H9 (cell line): ENCODE measurements around the gene ESPNL. TPM values are rescaled to one million over a fixed set of nuclear protein-coding genes. Genes with fewer than 3 reads are reported as not detected.

Experiments used
- DNase-seq: peaks from one replicate; pipeline ENCODE4 v3.0.0-alpha.2; 2017
- H2AFZ ChIP-seq: one replicate; pipeline ENCODE4 v1.6.1; 2013; ENCODE audit warnings: mild to moderate bottlenecking, low read length, control low read depth, moderate library complexity
- H2AK5ac ChIP-seq: 2 replicates; pipeline ENCODE4 v1.6.1; 2013; ENCODE audit warnings: low read length, control low read depth, mixed read lengths; ENCODE audit not compliant: insufficient read length
- H2BK120ac ChIP-seq: one replicate; pipeline ENCODE4 v1.6.1; 2013; ENCODE audit warnings: low read depth, mild to moderate bottlenecking, low read length, control low read depth, inconsistent platforms; ENCODE audit not compliant: poor library complexity, severe bottlenecking
- H2BK12ac ChIP-seq: 2 replicates; pipeline ENCODE4 v1.6.1; 2013; ENCODE audit warnings: low read length, control low read depth, mixed read lengths, low read depth; ENCODE audit not compliant: insufficient read length
- H2BK15ac ChIP-seq: 2 replicates; pipeline ENCODE4 v1.6.1; 2013; ENCODE audit warnings: low read depth, low read length, control low read depth
- H2BK20ac ChIP-seq: one replicate; pipeline ENCODE4 v1.6.1; 2013; ENCODE audit warnings: low read depth, mild to moderate bottlenecking, low read length, control low read depth, inconsistent platforms; ENCODE audit not compliant: poor library complexity, severe bottlenecking
- H2BK5ac ChIP-seq: 2 replicates; pipeline ENCODE4 v1.6.1; 2013; ENCODE audit warnings: low read length, control low read depth, mixed read lengths; ENCODE audit not compliant: insufficient read length
- H3K14ac ChIP-seq: 2 replicates; pipeline ENCODE4 v1.6.1; 2013; ENCODE audit warnings: low read length, control low read depth; ENCODE audit not compliant: insufficient read depth
- H3K18ac ChIP-seq: 2 replicates; pipeline ENCODE4 v1.6.1; 2013; ENCODE audit warnings: low read depth, mild to moderate bottlenecking, mixed read lengths, low read length, control low read depth; ENCODE audit not compliant: insufficient read length
- H3K23ac ChIP-seq: 2 replicates; pipeline ENCODE4 v1.6.1; 2013; ENCODE audit warnings: low read length, control low read depth, mixed read lengths, low read depth; ENCODE audit not compliant: insufficient read length
- H3K23me2 ChIP-seq: 2 replicates; pipeline ENCODE4 v1.6.1; 2013; ENCODE audit warnings: low read depth, mild to moderate bottlenecking, mixed read lengths, low read length, control low read depth; ENCODE audit not compliant: insufficient read length, poor library complexity, severe bottlenecking
- H3K27ac ChIP-seq: 2 replicates; pipeline ENCODE4 v1.5.1; 2013; ENCODE audit warnings: low read length, control low read depth, mixed read lengths, low read depth; ENCODE audit not compliant: insufficient read length
- H3K27me3 ChIP-seq: 2 replicates; pipeline ENCODE4 v1.6.1; 2013; ENCODE audit warnings: low read length, control low read depth, inconsistent platforms; ENCODE audit not compliant: insufficient read depth
- H3K4ac ChIP-seq: 2 replicates; pipeline ENCODE4 v1.6.1; 2013; ENCODE audit warnings: low read depth, mild to moderate bottlenecking, control low read depth, inconsistent platforms, low read length, moderate library complexity
- H3K4me1 ChIP-seq: 2 replicates; pipeline ENCODE4 v1.6.1; 2013; ENCODE audit warnings: low read length, control low read depth, inconsistent platforms; ENCODE audit not compliant: insufficient read depth
- H3K4me2 ChIP-seq: 2 replicates; pipeline ENCODE4 v1.6.1; 2013; ENCODE audit warnings: low read length, control low read depth, mixed read lengths; ENCODE audit not compliant: insufficient read length, insufficient read depth
- H3K56ac ChIP-seq: 2 replicates; pipeline ENCODE4 v1.6.1; 2013; ENCODE audit warnings: low read depth, mild to moderate bottlenecking, mixed read lengths, low read length, control low read depth; ENCODE audit not compliant: insufficient read length
- H3K79me1 ChIP-seq: 2 replicates; pipeline ENCODE4 v1.6.1; 2013; ENCODE audit warnings: low read depth, mild to moderate bottlenecking, moderate library complexity, low read length, control low read depth, inconsistent platforms; ENCODE audit not compliant: insufficient read depth, poor library complexity, severe bottlenecking
- H3K79me2 ChIP-seq: 2 replicates; pipeline ENCODE4 v1.6.1; 2013; ENCODE audit warnings: low read length, control low read depth, inconsistent platforms; ENCODE audit not compliant: insufficient read depth
- H3K9ac ChIP-seq: 2 replicates; pipeline ENCODE4 v1.6.1; 2013; ENCODE audit warnings: low read length, control low read depth, mixed read lengths; ENCODE audit not compliant: insufficient read length; ENCODE audit errors: extremely low read depth
- H3K9me3 ChIP-seq: one replicate; pipeline ENCODE4 v1.6.1; 2013; ENCODE audit warnings: low read depth, low read length, inconsistent platforms; ENCODE audit not compliant: control insufficient read depth
- H3T11ph ChIP-seq: one replicate; pipeline ENCODE4 v1.6.1; 2013; ENCODE audit warnings: mild to moderate bottlenecking, low read length, control low read depth, inconsistent platforms
- H4K20me1 ChIP-seq: one replicate; pipeline ENCODE4 v1.6.1; 2013; ENCODE audit not compliant: control insufficient read depth, insufficient read length, insufficient read depth
- H4K5ac ChIP-seq: 2 replicates; pipeline ENCODE4 v1.6.1; 2013; ENCODE audit warnings: low read depth, mild to moderate bottlenecking, mixed read lengths, low read length, control low read depth; ENCODE audit not compliant: insufficient read length
- H4K8ac ChIP-seq: replicated peaks from 2 replicates; pipeline ENCODE4 v1.6.1; 2013; ENCODE audit warnings: low read length, control low read depth, mixed read lengths, low read depth; ENCODE audit not compliant: insufficient read length
- H4K91ac ChIP-seq: 2 replicates; pipeline ENCODE4 v1.6.1; 2013; ENCODE audit warnings: low read depth, mild to moderate bottlenecking, moderate library complexity, mixed read lengths, low read length, control low read depth; ENCODE audit not compliant: insufficient read length
- H3K27ac Mint-ChIP-seq, 3 experiments: 2 replicates in 2 of 3; 3 replicates in 1 of 3; pipeline ENCODE4 v1.8.0; 2020 to 2021; ENCODE audit warnings: mixed read lengths in 3 of 3, mild to moderate bottlenecking in 1 of 3, moderate library complexity in 1 of 3
- H3K27me3 Mint-ChIP-seq: 2 replicates; pipeline ENCODE4 v1.8.0; 2021; ENCODE audit warnings: low read depth, mild to moderate bottlenecking, moderate library complexity, mixed read lengths
- H3K36me3 Mint-ChIP-seq, 3 experiments: 2 replicates in 2 of 3; 3 replicates in 1 of 3; pipeline ENCODE4 v1.8.0; 2020 to 2021; ENCODE audit warnings: low read depth in 3 of 3, mixed read lengths in 3 of 3; ENCODE audit not compliant: insufficient read depth in 1 of 3
- H3K4me1 Mint-ChIP-seq, 2 experiments: 2 replicates each; pipeline ENCODE4 v1.8.0; 2020; ENCODE audit warnings: mixed read lengths in 2 of 2
- H3K4me3 Mint-ChIP-seq, 2 experiments: 2 replicates in 1 of 2; 3 replicates in 1 of 2; pipeline ENCODE4 v1.8.0; 2020 to 2021; ENCODE audit warnings: mild to moderate bottlenecking in 2 of 2, mixed read lengths in 2 of 2, moderate library complexity in 1 of 2
- H3K9me3 Mint-ChIP-seq, 2 experiments: 2 replicates in 1 of 2; 3 replicates in 1 of 2; pipeline ENCODE4 v1.8.0; 2020; ENCODE audit warnings: mild to moderate bottlenecking in 2 of 2, mixed read lengths in 2 of 2, moderate library complexity in 1 of 2
- CTCF ChIP-seq: fragments of 200-600 bp; sonication (generic); conservative IDR thresholded peaks from 3 replicates; pipeline ENCODE4 v1.8.0; 2021; ENCODE audit warnings: antibody characterized with exemption, mild to moderate bottlenecking
- WGBS: extraction: QIAGEN DNeasy Blood & Tissue Kit; methylation state at CpG from one replicate; pipeline ENCODE4 v1.1.7; 2013; ENCODE audit warnings: missing lambda C conversion rate, low lambda C conversion rate, mixed read lengths; ENCODE audit not compliant: insufficient read length; ENCODE audit errors: extremely low coverage; 5-methylcytosine and 5-hydroxymethylcytosine counted together
- total RNA-seq: library from RNA; stranded (reverse); gene quantifications from 2 replicates; pipeline ENCODE4 v1.2.1, GENCODE V29; 2021

ESPNL gene
- total RNA-seq, 1 experiment from 2014 or later: 0.17 TPM

GRCh38 chr2:238140721-238141540 is 40.8 kb downstream of the ESPNL start:
- H3K79me1 ChIP-seq: no peaks in the 10 kb centered on the region
- Mint-ChIP-seq H3K27me3 (no peaks in the 10 kb centered on the region; the same call in 1 of the 2 replicates), H3K4me3 (no peak overlapping the region), H3K9me3 (no peaks in the 10 kb centered on the region), H3K4me1 (no peaks in the 10 kb centered on the region), H3K36me3 (no peaks in the 10 kb centered on the region), H3K27ac (no peak overlapping the region)
- no peak overlapping the region for H3K56ac ChIP-seq
- no peaks in the 10 kb centered on the region for H3K79me2 ChIP-seq
- H3K27ac ChIP-seq: no peak overlapping the region
- peaks cover 2% of the 10 kb centered on the region for H4K20me1 ChIP-seq
- H3K4me2 ChIP-seq: no peak overlapping the region
- no peak overlapping the region for H3K18ac ChIP-seq
- H2BK12ac ChIP-seq: no peak overlapping the region
- H3K14ac ChIP-seq: no peak overlapping the region
- H3K9ac ChIP-seq: no peak overlapping the region
- no peaks in the 10 kb centered on the region for H3K4me1 ChIP-seq
- no peak overlapping the region for H2AK5ac ChIP-seq
- no peak overlapping the region for H3K23ac ChIP-seq
- no peak for TF ChIP-seq CTCF
- H4K5ac ChIP-seq: no peak overlapping the region
- no peak overlapping the region for H3T11ph ChIP-seq
- no peak for DNase-seq
- no peaks in the 10 kb centered on the region for H3K9me3 ChIP-seq
- H2BK15ac ChIP-seq: no peak overlapping the region
- H3K4ac ChIP-seq: no peak overlapping the region
- H2BK20ac ChIP-seq: no peak overlapping the region
- no peaks in the 10 kb centered on the region for H3K27me3 ChIP-seq
- no peak overlapping the region for H2BK120ac ChIP-seq
- no CpG with 5 or more reads among the region's 60 CpGs for WGBS
- no peaks in the 10 kb centered on the region for H3K23me2 ChIP-seq
- no peak overlapping the region for H2BK5ac ChIP-seq
- no peak overlapping the region for H4K8ac ChIP-seq
- no peak overlapping the region for H2AFZ ChIP-seq
- no peak overlapping the region for H4K91ac ChIP-seq
